WTC11 (cell line): ENCODE measurements around the gene CFAP58. TPM values are rescaled to one million over a fixed set of nuclear protein-coding genes. Genes with fewer than 3 reads are reported as not detected.

Experiments used
- ATAC-seq: fragments of 200-7000 bp; cut with Tn5 transposase; 2 replicates; pipeline ENCODE4 v1.10.0; 2021; ENCODE audit warnings: mild to moderate bottlenecking, moderate library complexity
- CTCF ChIA-PET: fragments of 300-600 bp; sonication (Branson Sonifier 250); formaldehyde crosslinking; loops from one replicate; lab custom pipeline; 2021; ENCODE audit warnings: antibody characterized with exemption; lab: Charles Lee
- POLR2A ChIA-PET: fragments of 350-600 bp; sonication (Branson Sonifier 250); formaldehyde crosslinking; loops from one replicate; lab custom pipeline; 2021; ENCODE audit warnings: antibody characterized with exemption; lab: Charles Lee
- DNase-seq: peaks from one replicate; pipeline ENCODE4 v3.0.0; 2021; ENCODE audit warnings: low spot score
- H3K27ac Mint-ChIP-seq: 2 replicates; pipeline ENCODE4 v1.8.0; 2021; ENCODE audit warnings: mixed read lengths
- H3K27me3 Mint-ChIP-seq: 2 replicates; pipeline ENCODE4 v1.8.0; 2021; ENCODE audit warnings: low read depth, mild to moderate bottlenecking, moderate library complexity, mixed read lengths
- H3K36me3 Mint-ChIP-seq: 2 replicates; pipeline ENCODE4 v1.8.0; 2021; ENCODE audit warnings: mixed read lengths
- H3K4me1 Mint-ChIP-seq: 2 replicates; pipeline ENCODE4 v1.8.0; 2022; ENCODE audit warnings: mixed read lengths
- H3K4me3 Mint-ChIP-seq: 2 replicates; pipeline ENCODE4 v1.8.0; 2021; ENCODE audit warnings: mild to moderate bottlenecking, moderate library complexity, mixed read lengths
- H3K9me3 Mint-ChIP-seq: 2 replicates; pipeline ENCODE4 v1.8.0; 2021; ENCODE audit warnings: mixed read lengths
- AFF4 ChIP-seq: sonication (generic); formaldehyde crosslinking; IDR thresholded peaks from 2 replicates; pipeline ENCODE4 v1.8.1; 2023; ENCODE audit warnings: mild to moderate bottlenecking, missing genetic modification reagents, borderline replicate concordance
- ARID4B ChIP-seq: sonication (generic); formaldehyde crosslinking; IDR thresholded peaks from 2 replicates; pipeline ENCODE4 v1.8.0; 2023; ENCODE audit warnings: missing genetic modification reagents, mild to moderate bottlenecking, borderline replicate concordance
- CBFB ChIP-seq: sonication (generic); formaldehyde crosslinking; IDR thresholded peaks from 2 replicates; pipeline ENCODE4 v1.8.1; 2022; ENCODE audit warnings: mild to moderate bottlenecking, low read depth, missing genetic modification reagents
- CREB1 ChIP-seq: sonication (generic); formaldehyde crosslinking; IDR thresholded peaks from 2 replicates; pipeline ENCODE4 v1.8.0; 2023; ENCODE audit warnings: mild to moderate bottlenecking, missing genetic modification reagents
- IRF2 ChIP-seq: sonication (generic); formaldehyde crosslinking; IDR thresholded peaks from 2 replicates; pipeline ENCODE4 v1.8.0; 2022; ENCODE audit warnings: low read depth, missing genetic modification reagents, borderline replicate concordance
- JAZF1 ChIP-seq: fragments of 250-450 bp; sonication (Bioruptor Pico); IDR thresholded peaks from 2 replicates; pipeline ENCODE4 v1.9.0; 2021; ENCODE audit warnings: moderate library complexity, mild to moderate bottlenecking, inconsistent platforms
- MYBL2 ChIP-seq: sonication (generic); formaldehyde crosslinking; IDR thresholded peaks from 2 replicates; pipeline ENCODE4 v1.8.1; 2023; ENCODE audit warnings: mild to moderate bottlenecking, moderate library complexity, missing genetic modification reagents
- SMAD3 ChIP-seq: sonication (generic); formaldehyde crosslinking; IDR thresholded peaks from 2 replicates; pipeline ENCODE4 v1.8.0; 2022; ENCODE audit warnings: missing genetic modification reagents, mild to moderate bottlenecking, borderline replicate concordance
- SP1 ChIP-seq: sonication (generic); formaldehyde crosslinking; conservative IDR thresholded peaks from 2 replicates; pipeline ENCODE4 v1.8.1; 2022; ENCODE audit warnings: missing genetic modification reagents
- TCF7 ChIP-seq: sonication (generic); formaldehyde crosslinking; IDR thresholded peaks from 2 replicates; pipeline ENCODE4 v1.8.0; 2022; ENCODE audit warnings: mild to moderate bottlenecking, low read depth, missing genetic modification reagents, moderate library complexity
- TEAD4 ChIP-seq: sonication (generic); formaldehyde crosslinking; IDR thresholded peaks from 2 replicates; pipeline ENCODE4 v1.8.0; 2022; ENCODE audit warnings: mild to moderate bottlenecking, missing genetic modification reagents
- USF2 ChIP-seq: sonication (generic); formaldehyde crosslinking; IDR thresholded peaks from 2 replicates; pipeline ENCODE4 v1.8.1; 2023; ENCODE audit warnings: mild to moderate bottlenecking, missing genetic modification reagents, moderate library complexity
- ZBTB21 ChIP-seq: sonication (generic); formaldehyde crosslinking; IDR thresholded peaks from 2 replicates; pipeline ENCODE4 v1.8.1; 2023; ENCODE audit warnings: mild to moderate bottlenecking, missing genetic modification reagents, borderline replicate concordance
- ZNF219 ChIP-seq: sonication (generic); formaldehyde crosslinking; IDR thresholded peaks from 2 replicates; pipeline ENCODE4 v1.8.0; 2023; ENCODE audit warnings: missing genetic modification reagents, mild to moderate bottlenecking, borderline replicate concordance
- ZNF396 ChIP-seq: fragments of 250-450 bp; sonication (Bioruptor Pico); IDR thresholded peaks from 2 replicates; pipeline ENCODE4 v1.8.0; 2021; ENCODE audit warnings: mild to moderate bottlenecking, moderate library complexity, borderline replicate concordance
- ZNF416 ChIP-seq: fragments of 250-450 bp; sonication (Bioruptor Pico); IDR thresholded peaks from 2 replicates; pipeline ENCODE4 v1.9.0; 2021; ENCODE audit warnings: mild to moderate bottlenecking, inconsistent platforms
- ZNF532 ChIP-seq: fragments of 250-450 bp; sonication (Bioruptor Pico); IDR thresholded peaks from 2 replicates; pipeline ENCODE4 v1.9.0; 2021; ENCODE audit warnings: mild to moderate bottlenecking, borderline replicate concordance
- total RNA-seq: library from RNA; stranded (reverse); gene quantifications from 3 replicates; pipeline ENCODE4 v1.2.3, GENCODE V29; 2021

CFAP58 gene
- total RNA-seq, 1 experiment from 2014 or later, result 1.0 TPM

- TF ChIP-seq AFF4 (CRISPR knock-in tag) (no peak), USF2 (no peak), ZBTB21 (CRISPR knock-in tag) (no peak), SP1 (CRISPR knock-in tag) (no peak), SMAD3 (no peak), ZNF532 (CRISPR knock-in tag) (no peak), ZNF396 (CRISPR knock-in tag) (no peak), CBFB (no peak), TEAD4 (no peak), TCF7 (CRISPR knock-in tag) (no peak)
Measured at GRCh38 chr10:104329735-104330134, 23.9 kb upstream of the CFAP58 start (continued).

- H3K9me3 Mint-ChIP-seq, result no peaks in the 10 kb centered on the region
- H3K4me3 Mint-ChIP-seq, result no peak overlapping the region
- H3K27ac Mint-ChIP-seq, result peak overlapping the region; percentile 98
- ChIA-PET CTCF (interaction anchor here (1.3 to 4.4 kb wide), 5 partner anchors 8 to 56 kb away, joined by 5 to 19 read pairs (median 9); partner anchors contain the start of genes CFAP58 and ITPRIP), POLR2A (interaction anchor here (1.0 kb wide), 1 partner anchor 9 kb away, joined by 3 read pairs; no protein-coding TSS in a partner anchor)
- DNase-seq (no peak), ATAC-seq (no peak)
- H3K36me3 Mint-ChIP-seq, result 0 out of 2 replicates have a peak, but pooled peaks cover 2% of the 10 kb centered on the region
- H3K4me1 Mint-ChIP-seq, result peaks cover 97% of the 10 kb centered on the region
- no peaks in the 10 kb centered on the region for H3K27me3 Mint-ChIP-seq
- no peak for TF ChIP-seq SMAD3
- TF ChIP-seq IRF2 (CRISPR knock-in tag), result no peak
- TF ChIP-seq JAZF1, result no peak
- TF ChIP-seq ZNF416 (CRISPR knock-in tag), result no peak
- TF ChIP-seq CREB1, result no peak
- TF ChIP-seq ARID4B, result no peak
- TF ChIP-seq CBFB, result no peak
- no peak for TF ChIP-seq AFF4 (CRISPR knock-in tag)
- TF ChIP-seq MYBL2, result no peak
- no peak for TF ChIP-seq ZNF219 (CRISPR knock-in tag)
Measured at GRCh38 chr10:104330168-104331110, 23.2 kb upstream of the CFAP58 start.
